ENCODE results near the gene HSP90AB1. TPM values are rescaled to one million over a fixed set of nuclear protein-coding genes. Genes with fewer than 3 reads are reported as not detected.

Gene HSP90AB1
- total and polyA plus RNA-seq, 12 donors = 235 to 1,053 (median 904) TPM

- H3K36me3 ChIP-seq = no peaks in the 10 kb centered on the region
- peak overlapping the region in 9 of 10 donors; percentile 22 to 42 (median 31) for H3K4me3 ChIP-seq
- ATAC-seq = no peak
- H3K27ac ChIP-seq = no peak overlapping the region
- no peak for DNase-seq
- no peak for TF ChIP-seq CTCF (IDR thresholded peaks at IDR 0.05)
- H3K9me3 ChIP-seq = no peaks in the 10 kb centered on the region
- H3K4me1 ChIP-seq = peaks cover 0 to 10% (median 3%) of the 10 kb centered on the region in 9 donors
- 3 to 16% methylated on average over 9 to 87 of the region's 90 CpGs for WGBS, 2 donors
- H3K27me3 ChIP-seq = peaks cover 18 to 80% (median 66%) of the 10 kb centered on the region in 7 donors
- intact Hi-C loops (cut with DNase I) = no loop called here
These were observed 23.9 kb downstream of the HSP90AB1 start for GRCh38 chr6:44270526-44271405.

GRCh38 chr6:44271406-44271723 lies 24.5 kb downstream of the HSP90AB1 start:
- H3K4me3 ChIP-seq = no peak overlapping the region
- WGBS, 2 donors = 80 to 84% methylated on average over 6 of the region's 6 CpGs
- peaks cover 0 to 10% (median 3%) of the 10 kb centered on the region in 9 donors for H3K4me1 ChIP-seq
- TF ChIP-seq CTCF (IDR thresholded peaks at IDR 0.05) = no peak
- no peak for ATAC-seq
- no peaks in the 10 kb centered on the region for H3K9me3 ChIP-seq
- intact Hi-C loops (cut with DNase I) = no loop called here
- peaks cover 21 to 86% (median 72%) of the 10 kb centered on the region in 7 donors for H3K27me3 ChIP-seq
- DNase-seq = no peak
- H3K36me3 ChIP-seq = no peaks in the 10 kb centered on the region
- no peak overlapping the region for H3K27ac ChIP-seq

DNA sequence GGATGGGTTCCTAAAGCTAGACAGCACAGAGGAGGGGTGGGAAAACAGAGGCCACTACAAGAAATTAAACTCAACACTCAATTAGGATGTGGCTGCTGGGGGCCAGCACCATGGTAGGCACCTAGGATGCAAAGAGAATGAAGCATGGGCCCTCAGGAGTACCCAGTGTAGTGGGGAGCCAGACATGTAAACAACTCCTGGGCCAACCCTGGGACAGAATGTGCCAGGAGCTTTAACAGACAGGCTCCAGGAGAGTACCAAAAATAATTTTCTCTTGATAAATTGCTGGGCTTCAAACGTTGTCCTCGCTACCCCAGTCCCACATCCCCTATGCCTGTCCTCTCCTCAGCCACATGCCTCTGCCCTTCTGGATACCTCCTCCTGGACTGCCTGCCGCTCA lies 25.0 kb downstream of the HSP90AB1 start:
- Histone ChIP-seq H3K27ac (no peak overlapping the region), H3K9me3 (no peaks in the 10 kb centered on the region), H3K4me3 (no peak overlapping the region), H3K4me1 (peaks cover 0 to 10% (median 5%) of the 10 kb centered on the region in 9 donors), H3K27me3 (peaks cover 23 to 92% (median 78%) of the 10 kb centered on the region in 7 donors), H3K36me3 (no peaks in the 10 kb centered on the region)
- ATAC-seq = no peak
- intact Hi-C loops (cut with DNase I) = no loop called here
- TF ChIP-seq CTCF (IDR thresholded peaks at IDR 0.05) = no peak
- DNase-seq = no peak
- 29 to 59% methylated on average over 3 of the region's 3 CpGs for WGBS, 2 donors

- Histone ChIP-seq H3K9me3 (no peaks in the 10 kb centered on the region), H3K4me1 (peaks cover 0 to 10% (median 5%) of the 10 kb centered on the region in 9 donors), H3K36me3 (no peaks in the 10 kb centered on the region), H3K27ac (no peak overlapping the region), H3K27me3 (peaks cover 23 to 97% (median 84%) of the 10 kb centered on the region in 7 donors), H3K4me3 (no peak overlapping the region)
- DNase-seq (no peak), ATAC-seq (no peak)
- no peak for TF ChIP-seq CTCF (IDR thresholded peaks at IDR 0.05)
- 76 to 84% methylated on average over 3 of the region's 3 CpGs for WGBS, 2 donors
- intact Hi-C loops (cut with DNase I) = no loop called here
These were observed 25.6 kb downstream of the HSP90AB1 start for GRCh38 chr6:44272529-44272928.
